ENCODE data around the gene PPP2R5C. TPM values are rescaled to one million over a fixed set of nuclear protein-coding genes. Genes with fewer than 3 reads are reported as not detected.

PPP2R5C gene
- total and polyA plus RNA-seq, 9 of the 15 experiments (the other 6 are each of a cell fraction or from before 2014, with no cell fraction given): 284 to 617 (median 395) TPM

DNA sequence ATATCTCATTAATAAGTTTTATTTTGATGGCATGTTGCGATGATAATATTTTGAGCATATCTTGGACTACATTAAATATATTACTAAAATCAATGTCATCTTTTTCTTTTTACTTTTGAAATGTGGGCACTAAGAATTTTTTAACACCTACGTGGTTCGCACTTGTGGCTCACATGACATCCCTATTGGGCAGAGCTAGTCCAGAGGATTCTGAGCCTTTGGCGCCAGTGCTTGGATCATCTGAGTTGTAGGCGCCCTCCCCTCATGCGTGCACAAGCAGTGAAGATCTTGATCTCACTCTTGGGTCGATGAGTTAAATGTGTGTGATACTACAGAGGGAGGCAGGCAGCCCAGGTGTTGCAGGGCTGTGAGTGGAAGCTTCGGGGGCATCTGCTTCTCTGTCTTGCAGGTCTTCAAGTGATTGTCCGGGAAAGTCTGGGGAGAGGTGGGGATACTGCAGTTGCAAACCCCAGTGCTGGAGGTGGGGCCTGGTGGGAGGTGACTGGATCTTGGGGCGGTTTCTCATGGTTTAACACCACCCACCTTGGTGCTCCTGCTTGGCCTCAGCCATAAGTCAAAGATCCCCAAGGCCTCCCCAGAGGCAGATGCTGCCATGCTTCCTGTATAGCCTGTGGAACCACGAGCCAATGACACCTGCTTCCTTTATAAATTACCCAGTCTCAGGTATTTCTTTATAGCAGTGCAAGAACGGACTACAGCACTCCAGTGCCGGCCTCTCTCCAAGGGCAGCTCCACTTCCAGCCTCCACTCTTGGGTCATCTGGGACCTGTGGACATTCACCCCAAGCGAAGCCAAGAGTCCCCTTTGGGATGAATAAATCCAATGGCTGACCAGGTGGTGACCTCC, 46.1 kb upstream of the PPP2R5C start (continued):
- TF ChIP-seq, protein P1, sequence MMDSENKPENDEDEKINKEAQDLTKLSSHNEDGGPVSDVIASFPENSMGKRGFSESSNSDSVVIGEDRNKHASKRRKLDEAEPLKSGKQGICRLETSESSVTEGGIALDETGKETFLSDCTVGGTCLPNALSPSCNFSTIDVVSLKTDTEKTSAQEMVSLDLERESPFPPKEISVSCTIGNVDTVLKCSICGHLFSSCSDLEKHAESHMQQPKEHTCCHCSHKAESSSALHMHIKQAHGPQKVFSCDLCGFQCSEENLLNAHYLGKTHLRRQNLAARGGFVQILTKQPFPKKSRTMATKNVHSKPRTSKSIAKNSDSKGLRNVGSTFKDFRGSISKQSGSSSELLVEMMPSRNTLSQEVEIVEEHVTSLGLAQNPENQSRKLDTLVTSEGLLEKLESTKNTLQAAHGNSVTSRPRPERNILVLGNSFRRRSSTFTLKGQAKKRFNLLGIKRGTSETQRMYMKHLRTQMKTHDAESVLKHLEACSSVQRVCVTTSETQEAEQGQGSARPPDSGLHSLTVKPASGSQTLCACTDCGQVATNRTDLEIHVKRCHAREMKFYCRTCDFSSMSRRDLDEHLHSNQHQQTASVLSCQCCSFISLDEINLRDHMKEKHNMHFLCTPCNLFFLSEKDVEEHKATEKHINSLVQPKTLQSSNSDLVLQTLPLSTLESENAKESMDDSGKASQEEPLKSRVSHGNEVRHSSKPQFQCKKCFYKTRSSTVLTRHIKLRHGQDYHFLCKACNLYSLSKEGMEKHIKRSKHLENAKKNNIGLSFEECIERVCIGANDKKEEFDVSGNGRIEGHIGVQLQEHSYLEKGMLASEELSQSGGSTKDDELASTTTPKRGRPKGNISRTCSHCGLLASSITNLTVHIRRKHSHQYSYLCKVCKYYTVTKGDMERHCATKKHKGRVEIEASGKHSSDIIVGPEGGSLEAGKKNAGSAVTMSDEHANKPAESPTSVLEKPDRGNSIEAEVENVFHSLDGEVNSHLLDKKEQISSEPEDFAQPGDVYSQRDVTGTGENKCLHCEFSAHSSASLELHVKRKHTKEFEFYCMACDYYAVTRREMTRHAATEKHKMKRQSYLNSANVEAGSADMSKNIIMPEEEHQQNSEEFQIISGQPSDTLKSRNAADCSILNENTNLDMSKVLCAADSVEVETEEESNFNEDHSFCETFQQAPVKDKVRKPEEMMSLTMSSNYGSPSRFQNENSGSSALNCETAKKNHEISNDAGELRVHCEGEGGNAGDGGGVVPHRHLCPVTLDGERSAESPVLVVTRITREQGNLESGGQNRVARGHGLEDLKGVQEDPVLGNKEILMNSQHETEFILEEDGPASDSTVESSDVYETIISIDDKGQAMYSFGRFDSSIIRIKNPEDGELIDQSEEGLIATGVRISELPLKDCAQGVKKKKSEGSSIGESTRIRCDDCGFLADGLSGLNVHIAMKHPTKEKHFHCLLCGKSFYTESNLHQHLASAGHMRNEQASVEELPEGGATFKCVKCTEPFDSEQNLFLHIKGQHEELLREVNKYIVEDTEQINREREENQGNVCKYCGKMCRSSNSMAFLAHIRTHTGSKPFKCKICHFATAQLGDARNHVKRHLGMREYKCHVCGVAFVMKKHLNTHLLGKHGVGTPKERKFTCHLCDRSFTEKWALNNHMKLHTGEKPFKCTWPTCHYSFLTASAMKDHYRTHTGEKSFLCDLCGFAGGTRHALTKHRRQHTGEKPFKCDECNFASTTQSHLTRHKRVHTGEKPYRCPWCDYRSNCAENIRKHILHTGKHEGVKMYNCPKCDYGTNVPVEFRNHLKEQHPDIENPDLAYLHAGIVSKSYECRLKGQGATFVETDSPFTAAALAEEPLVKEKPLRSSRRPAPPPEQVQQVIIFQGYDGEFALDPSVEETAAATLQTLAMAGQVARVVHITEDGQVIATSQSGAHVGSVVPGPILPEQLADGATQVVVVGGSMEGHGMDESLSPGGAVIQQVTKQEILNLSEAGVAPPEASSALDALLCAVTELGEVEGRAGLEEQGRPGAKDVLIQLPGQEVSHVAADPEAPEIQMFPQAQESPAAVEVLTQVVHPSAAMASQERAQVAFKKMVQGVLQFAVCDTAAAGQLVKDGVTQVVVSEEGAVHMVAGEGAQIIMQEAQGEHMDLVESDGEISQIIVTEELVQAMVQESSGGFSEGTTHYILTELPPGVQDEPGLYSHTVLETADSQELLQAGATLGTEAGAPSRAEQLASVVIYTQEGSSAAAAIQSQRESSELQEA (IDR thresholded peaks at IDR 0.05; ENCODE audit: low read depth): no peak
- TF ChIP-seq GABPB2 (CRISPR knock-in tag; conservative IDR thresholded peaks at IDR 0.05): no peak
- no peak for TF ChIP-seq MAFF (IDR thresholded peaks at IDR 0.05; ENCODE audit: low read length)
- TF ChIP-seq SMARCA5 (IDR thresholded peaks at IDR 0.05): no peak
- TF ChIP-seq ARID1B (IDR thresholded peaks at IDR 0.05): 0 out of 2 replicates have a peak, but pooled peaks have one; percentile 18
- peak; percentile 51 for TF ChIP-seq POLR2B (IDR thresholded peaks at IDR 0.05; ENCODE audit: low read depth, partially characterized antibody)
- TF ChIP-seq PTTG1 (tag; IDR thresholded peaks at IDR 0.05; ENCODE audit: low read depth): no peak
- no peak for TF ChIP-seq ZBTB9 (CRISPR knock-in tag; IDR thresholded peaks at IDR 0.05)
- no peak for TF ChIP-seq PCBP1 (IDR thresholded peaks at IDR 0.05; ENCODE audit: low read depth, low read length, poor library complexity, severe bottlenecking)
- no peak for TF ChIP-seq CHD2 (IDR thresholded peaks at IDR 0.05; ENCODE audit: low read depth, low read length)
- no peak for TF ChIP-seq PHF20 (IDR thresholded peaks at IDR 0.05; ENCODE audit: partially characterized antibody)
- TF ChIP-seq KDM4B (IDR thresholded peaks at IDR 0.05; ENCODE audit: borderline replicate concordance in 2 of 2, low read depth in 1 of 2): no peak
- no peak for TF ChIP-seq JUNB (CRISPR knock-in tag; conservative IDR thresholded peaks at IDR 0.05)
- TF ChIP-seq SMAD1 (IDR thresholded peaks at IDR 0.05; ENCODE audit: low read depth, low read length, partially characterized antibody): peak; percentile 36
- TF ChIP-seq, protein P2, sequence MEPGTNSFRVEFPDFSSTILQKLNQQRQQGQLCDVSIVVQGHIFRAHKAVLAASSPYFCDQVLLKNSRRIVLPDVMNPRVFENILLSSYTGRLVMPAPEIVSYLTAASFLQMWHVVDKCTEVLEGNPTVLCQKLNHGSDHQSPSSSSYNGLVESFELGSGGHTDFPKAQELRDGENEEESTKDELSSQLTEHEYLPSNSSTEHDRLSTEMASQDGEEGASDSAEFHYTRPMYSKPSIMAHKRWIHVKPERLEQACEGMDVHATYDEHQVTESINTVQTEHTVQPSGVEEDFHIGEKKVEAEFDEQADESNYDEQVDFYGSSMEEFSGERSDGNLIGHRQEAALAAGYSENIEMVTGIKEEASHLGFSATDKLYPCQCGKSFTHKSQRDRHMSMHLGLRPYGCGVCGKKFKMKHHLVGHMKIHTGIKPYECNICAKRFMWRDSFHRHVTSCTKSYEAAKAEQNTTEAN (CRISPR knock-in tag; IDR thresholded peaks at IDR 0.05): no peak
- TF ChIP-seq ID3 (CRISPR knock-in tag; IDR thresholded peaks at IDR 0.05): no peak
- TF ChIP-seq ID3 (tag; IDR thresholded peaks at IDR 0.05): no peak
